ENCODE data around the gene MYO1H. TPM values are rescaled to one million over a fixed set of nuclear protein-coding genes. Genes with fewer than 3 reads are reported as not detected.

The MYO1H gene, protein sequence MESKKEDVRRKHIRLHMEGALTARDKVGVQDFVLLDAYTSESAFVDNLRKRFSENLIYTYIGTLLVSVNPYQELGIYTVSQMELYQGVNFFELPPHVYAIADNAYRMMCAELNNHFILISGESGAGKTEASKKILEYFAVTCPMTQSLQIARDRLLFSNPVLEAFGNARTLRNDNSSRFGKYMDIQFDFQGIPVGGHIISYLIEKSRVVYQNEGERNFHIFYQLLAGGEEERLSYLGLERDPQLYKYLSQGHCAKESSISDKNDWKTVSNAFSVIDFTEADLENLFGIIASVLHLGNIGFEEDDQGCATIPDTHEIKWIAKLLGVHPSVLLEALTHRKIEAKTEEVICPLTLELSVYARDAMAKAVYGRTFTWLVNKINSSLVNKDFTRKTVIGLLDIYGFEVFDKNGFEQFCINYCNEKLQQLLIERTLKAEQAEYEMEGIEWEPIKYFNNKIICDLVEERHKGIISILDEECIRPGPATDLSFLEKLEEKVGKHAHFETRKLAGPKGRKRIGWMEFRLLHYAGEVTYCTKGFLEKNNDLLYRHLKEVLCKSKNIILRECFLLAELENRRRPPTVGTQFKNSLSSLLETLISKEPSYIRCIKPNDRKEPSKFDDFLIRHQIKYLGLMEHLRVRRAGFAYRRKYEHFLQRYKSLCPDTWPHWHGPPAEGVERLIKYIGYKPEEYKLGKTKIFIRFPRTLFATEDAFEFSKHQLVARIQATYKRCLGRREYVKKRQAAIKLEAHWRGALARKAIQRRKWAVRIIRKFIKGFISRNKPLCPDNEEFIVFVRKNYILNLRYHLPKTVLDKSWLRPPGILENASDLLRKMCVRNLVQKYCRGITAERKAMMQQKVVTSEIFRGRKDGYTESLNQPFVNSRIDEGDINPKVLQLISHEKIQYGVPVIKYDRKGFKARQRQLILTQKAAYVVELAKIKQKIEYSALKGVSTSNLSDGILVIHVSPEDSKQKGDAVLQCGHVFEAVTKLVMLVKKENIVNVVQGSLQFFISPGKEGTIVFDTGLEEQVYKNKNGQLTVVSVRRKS
- not detected in 2 replicates for total RNA-seq

DNA sequence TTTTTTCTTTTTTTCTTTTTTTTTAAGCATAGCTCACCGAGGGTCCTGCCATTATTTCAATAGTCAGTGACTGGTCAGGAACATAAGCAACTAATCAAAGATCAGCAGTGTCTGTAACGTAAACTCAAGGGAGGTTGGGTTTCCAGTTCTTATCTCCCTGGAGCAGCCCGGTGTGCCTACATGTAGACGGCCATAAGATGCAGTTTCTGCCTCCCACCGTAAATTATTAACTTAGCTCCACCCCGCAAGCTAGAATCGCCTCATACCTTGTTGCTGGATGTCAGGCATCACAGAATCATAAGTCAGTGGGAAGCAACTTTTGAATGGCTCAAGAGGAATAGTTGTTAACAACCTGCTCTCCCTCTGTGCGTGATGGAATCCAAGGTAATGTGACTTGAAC is at the start of gene MYO1H:
Gene MYO1H (plus strand): TSS at position 312 of the 400 bp plus-strand sequence. CDS start 61 bp downstream, at position 373.

DNA sequence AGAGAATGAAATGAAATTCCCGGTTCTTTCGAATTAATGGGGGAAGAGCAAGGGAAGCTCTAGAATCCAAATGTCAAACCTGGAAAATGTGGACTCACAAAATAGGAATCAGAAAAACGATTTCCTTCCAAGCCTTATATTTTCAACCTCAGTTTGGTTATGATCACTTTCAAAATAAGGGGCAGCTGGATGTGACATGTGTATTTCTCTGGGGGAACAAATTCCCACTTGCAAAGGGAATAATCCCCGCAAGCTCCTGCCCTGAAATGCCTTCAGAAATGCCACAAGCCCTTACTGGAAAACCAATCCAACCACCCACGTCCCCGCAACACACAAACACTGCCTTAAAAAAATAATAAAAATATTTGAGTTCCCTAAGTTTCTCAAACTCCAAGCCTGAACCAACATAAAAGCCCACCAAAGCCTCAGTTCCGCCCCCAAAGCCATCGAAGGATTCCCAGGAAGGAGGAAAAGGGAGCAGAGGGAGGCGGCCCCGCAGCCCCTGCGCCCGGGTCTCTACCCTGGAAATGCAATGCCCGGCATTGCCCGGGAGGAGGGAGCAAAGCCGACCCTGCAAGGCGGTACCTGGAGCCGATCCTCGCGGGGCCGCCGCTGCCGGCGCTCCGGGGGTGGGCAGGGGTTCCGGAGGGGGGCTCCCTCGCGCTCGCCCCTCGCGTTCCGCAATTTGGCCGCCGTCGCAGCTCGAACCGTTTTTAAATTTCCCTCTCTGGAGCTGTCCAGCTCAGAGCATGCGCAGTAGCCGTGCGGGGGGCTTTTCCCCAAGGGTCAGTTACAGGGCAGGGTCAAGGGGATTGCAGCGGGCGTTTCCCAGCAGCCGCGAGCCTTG is 38.9 kb upstream of the MYO1H start, which contains the start of gene FOXN4:
Gene FOXN4 (minus strand): TSS at position 751 of the 847 bp plus-strand sequence. CDS start 963 bp downstream, outside the sequence.

DNA sequence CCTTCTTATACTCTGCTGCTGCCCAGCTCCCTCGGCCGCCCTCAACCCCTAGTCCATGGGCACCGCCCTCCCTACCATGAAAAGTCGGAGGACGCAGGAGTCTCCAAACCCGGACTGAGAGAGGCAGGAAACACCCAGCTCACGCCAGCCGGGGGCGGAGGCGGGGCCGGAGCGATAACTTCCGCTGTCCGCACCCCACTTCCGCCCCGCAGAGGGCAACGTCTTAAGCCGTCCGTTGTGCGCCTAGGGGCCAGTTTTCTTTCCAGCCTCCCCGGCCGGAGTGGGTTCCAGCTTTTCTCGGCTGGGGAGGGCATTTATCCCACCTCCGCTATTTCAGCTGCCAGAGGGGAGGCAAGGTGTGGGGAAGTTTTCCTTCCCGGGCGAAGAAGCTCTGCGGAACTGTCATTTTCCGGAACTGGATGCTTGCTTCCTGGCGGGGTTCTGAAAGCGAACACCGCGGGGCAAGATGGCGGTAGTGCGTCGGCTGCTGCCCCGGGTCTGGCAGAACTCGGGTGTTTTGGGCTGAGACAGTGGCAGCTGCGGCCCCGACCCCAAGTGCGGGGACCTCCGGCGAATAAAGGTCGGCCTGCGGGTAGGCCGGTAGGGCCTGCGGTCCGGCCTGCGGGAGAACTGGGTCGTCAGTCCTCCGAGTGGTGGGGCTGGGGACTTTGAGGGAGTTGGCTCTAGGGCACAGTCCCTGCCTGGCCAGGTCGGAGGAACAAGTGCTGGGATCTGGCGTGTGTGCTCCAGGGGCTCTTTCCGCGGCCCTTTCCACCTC is 129.7 kb downstream of the MYO1H start, which contains the start of the genes KCTD10 and UBE3B:
Gene KCTD10 (minus strand): TSS at position 116 of the 778 bp plus-strand sequence. CDS start 38 bp downstream, at position 78.
Gene UBE3B (plus strand): TSS at position 450 of the 778 bp plus-strand sequence. CDS start 5,918 bp downstream, outside the sequence.

Other genes with a start within 250 kb of the MYO1H start
- gene ACACB, start 231.3 kb upstream of the MYO1H start, total RNA-seq, result 1.6 and 2.7 TPM in 2 replicates
- not detected in 2 replicates for gene FOXN4, start 38.6 kb upstream of the MYO1H start, total RNA-seq
- gene KCTD10, start 129.4 kb downstream of the MYO1H start, total RNA-seq, result 56.1 and 66.8 TPM in 2 replicates
- gene UBE3B, start 129.7 kb downstream of the MYO1H start, total RNA-seq, result 26.0 and 29.8 TPM in 2 replicates
- gene MMAB, start 225.6 kb downstream of the MYO1H start, total RNA-seq, result 45.0 and 63.6 TPM in 2 replicates
- 30.8 and 35.2 TPM in 2 replicates for gene MVK, start 225.9 kb downstream of the MYO1H start, total RNA-seq

Measured in mesangial cell (primary cell).